Activated effector memory CD4-positive, alpha-beta T cell treated with anti-CD3 and anti-CD28 coated beads, Interleukin-2, amount 50 U/mL, for 16 hours (primary cell): Measurements from ENCODE around the gene PTK6.
"Not testable (repeated sequence)": the region's sequence is repeated elsewhere in the genome, so short reads cannot be mapped to it uniquely, and the experiment has no call there.

Experiments
- DNase-seq: peaks from one replicate; pipeline ENCODE4 v3.0.0-alpha.2; 2020

PTK6 gene

GRCh38 chr20:63527184-63527583 lies 10.0 kb downstream of the PTK6 start:
- no peak for DNase-seq

GRCh38 chr20:63525971-63526370 lies 11.2 kb downstream of the PTK6 start:
- DNase-seq, result no peak

GRCh38 chr20:63525185-63525584 lies 12.0 kb downstream of the PTK6 start:
- no peak for DNase-seq

GRCh38 chr20:63522981-63523611 lies 14.1 kb downstream of the PTK6 start:
- DNase-seq, result peak; percentile 63

GRCh38 chr20:63522091-63522868 lies 14.9 kb downstream of the PTK6 start:
- DNase-seq, result peak; percentile 62

- DNase-seq, result no peak
Measured at GRCh38 chr20:63521602-63522001, 15.6 kb downstream of the PTK6 start.

- peak; percentile 90 for DNase-seq
Measured at GRCh38 chr20:63520934-63521601, 16.1 kb downstream of the PTK6 start.

GRCh38 chr20:63520504-63520933 lies 16.7 kb downstream of the PTK6 start, which contains the start of gene PPDPF:
Gene PPDPF, plus strand, starts transcription at chr20:63520765. Its CDS starts 544 bp downstream, at chr20:63521309.
- peak; percentile 94 for DNase-seq

- DNase-seq, result peak; percentile 90
Measured at GRCh38 chr20:63519668-63520503, 17.3 kb downstream of the PTK6 start.

- DNase-seq, result no peak
Measured at GRCh38 chr20:63518946-63519667, 18.1 kb downstream of the PTK6 start.

GRCh38 chr20:63518351-63518861 lies 18.8 kb downstream of the PTK6 start:
- DNase-seq, result no peak

- DNase-seq, result no peak
Measured at GRCh38 chr20:63517376-63518309, 19.5 kb downstream of the PTK6 start.

GRCh38 chr20:63514520-63514919 lies 22.7 kb downstream of the PTK6 start:
- not testable (repeated sequence) for DNase-seq

- no peak for DNase-seq
Measured at GRCh38 chr20:63513207-63513606, 24.0 kb downstream of the PTK6 start.

GRCh38 chr20:63509088-63509564 lies 28.1 kb downstream of the PTK6 start:
- no peak for DNase-seq

GRCh38 chr20:63508072-63508768 lies 29.0 kb downstream of the PTK6 start:
- DNase-seq, result no peak

- DNase-seq, result no peak
Measured at GRCh38 chr20:63507083-63507743, 30.0 kb downstream of the PTK6 start.

GRCh38 chr20:63505723-63506122 lies 31.5 kb downstream of the PTK6 start:
- DNase-seq, result no peak

GRCh38 chr20:63505281-63505680 lies 31.9 kb downstream of the PTK6 start:
- no peak for DNase-seq
